Panc1 (cell line): Measurements from ENCODE around the gene C19orf25.

Experiments used
- CTCF ChIP-seq: fragments of 450-650 bp; IDR thresholded peaks from 2 replicates; pipeline ENCODE4 v1.5.1; 2017; ENCODE audit warnings: mild to moderate bottlenecking
- POLR2AphosphoS5 ChIP-seq: IDR thresholded peaks from 2 replicates; pipeline ENCODE4 v1.6.1; 2012; ENCODE audit warnings: mild to moderate bottlenecking, low read depth, low read length, moderate library complexity
- SIN3A ChIP-seq: IDR thresholded peaks from 2 replicates; pipeline ENCODE4 v1.6.1; 2012; ENCODE audit warnings: low read depth, mild to moderate bottlenecking, low read length, moderate library complexity, borderline replicate concordance; ENCODE audit not compliant: insufficient read depth

- TF ChIP-seq SIN3A (no peak), POLR2AphosphoS5 (no peak), CTCF (no peak)
Observed at GRCh38 chr19:1495799-1496713, 17.0 kb upstream of the C19orf25 start.
